Mesenteric fat pad (tissue), 1 donor: ENCODE data around the gene RNF166. TPM values are rescaled to one million over a fixed set of nuclear protein-coding genes. Genes with fewer than 3 reads are reported as not detected.
A peak's percentile ranks its signal among the peaks of the same experiment; 100 is the strongest.

ENCODE experiments used
- DNase-seq: peaks from one replicate; pipeline ENCODE4 v3.0.0-alpha.2; 2020; ENCODE audit warnings: low spot score
- total RNA-seq: library from RNA; stranded (reverse); fragmentation: NEBNext Ultra II Directional; extraction: Animal tissue kit (Norgen Biotek cat#: 25700); gene quantifications from one replicate; pipeline ENCODE4 v1.2.1, GENCODE V29; 2021
- donor health status: DM: yes; HTN: yes; CAD: no.

RNF166 gene
- total RNA-seq, 1 donor from 2014 or later: 22.5 TPM

GRCh38 chr16:88712362-88712979 is 6.3 kb upstream of the RNF166 start:
- no peak for DNase-seq

- DNase-seq: no peak
Observed at GRCh38 chr16:88711750-88712340, 5.6 kb upstream of the RNF166 start.

DNA sequence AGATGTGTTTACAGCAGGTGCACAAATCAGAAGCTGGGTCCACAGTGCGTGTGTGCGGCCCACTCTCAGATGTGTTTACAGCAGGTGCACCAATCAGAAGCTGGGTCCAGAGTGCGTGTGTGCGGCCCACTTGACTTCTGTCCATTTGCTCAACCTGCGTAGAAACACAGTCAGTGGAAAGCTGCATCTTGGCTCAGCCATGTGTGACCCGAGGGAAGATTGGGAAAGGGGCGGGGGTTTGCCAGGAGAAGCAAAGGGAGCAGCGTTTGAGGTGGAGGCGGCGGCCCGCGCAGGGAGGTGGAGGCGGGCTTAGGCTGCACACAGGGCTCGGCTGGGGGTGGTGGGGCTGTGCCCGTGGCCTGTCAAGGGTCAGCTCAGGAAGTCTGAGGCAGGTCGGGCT is 4.3 kb upstream of the RNF166 start:
- DNase-seq: no peak

- DNase-seq: no peak
Observed at GRCh38 chr16:88706965-88707826, 988 bp upstream of the RNF166 start.

- DNase-seq: no peak
Observed at GRCh38 chr16:88705801-88706228, 393 bp downstream of the RNF166 start.

DNA sequence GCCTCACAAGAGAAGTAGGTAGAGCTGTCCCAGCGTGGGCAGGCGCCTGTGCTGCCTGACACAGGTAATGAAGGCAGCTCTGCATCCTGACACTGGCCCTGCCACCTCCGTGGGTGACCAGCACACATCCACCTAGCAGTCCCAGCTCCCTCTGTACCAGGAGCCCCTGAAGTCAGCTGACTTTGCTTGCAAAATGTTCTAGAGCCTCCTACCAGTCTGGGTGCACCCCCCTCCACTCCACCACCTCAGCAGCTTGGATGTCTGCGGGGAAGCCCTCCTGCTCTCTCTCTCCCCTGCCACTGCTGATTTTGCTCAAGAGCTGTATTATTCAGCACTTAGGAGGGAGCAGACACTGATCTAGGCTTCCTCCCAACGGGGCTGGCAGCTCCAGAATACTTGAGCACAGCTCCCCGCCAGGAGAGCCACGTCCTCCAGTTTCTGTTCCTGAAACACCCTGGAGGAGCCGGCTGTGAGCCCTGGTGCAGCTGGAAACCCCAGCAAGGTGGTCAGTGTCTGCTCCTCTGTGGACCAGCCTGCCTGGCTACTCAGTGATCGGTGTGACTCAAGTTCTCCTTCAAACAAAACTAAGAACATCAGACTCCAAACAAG is 1.0 kb downstream of the RNF166 start:
- DNase-seq: no peak

DNA sequence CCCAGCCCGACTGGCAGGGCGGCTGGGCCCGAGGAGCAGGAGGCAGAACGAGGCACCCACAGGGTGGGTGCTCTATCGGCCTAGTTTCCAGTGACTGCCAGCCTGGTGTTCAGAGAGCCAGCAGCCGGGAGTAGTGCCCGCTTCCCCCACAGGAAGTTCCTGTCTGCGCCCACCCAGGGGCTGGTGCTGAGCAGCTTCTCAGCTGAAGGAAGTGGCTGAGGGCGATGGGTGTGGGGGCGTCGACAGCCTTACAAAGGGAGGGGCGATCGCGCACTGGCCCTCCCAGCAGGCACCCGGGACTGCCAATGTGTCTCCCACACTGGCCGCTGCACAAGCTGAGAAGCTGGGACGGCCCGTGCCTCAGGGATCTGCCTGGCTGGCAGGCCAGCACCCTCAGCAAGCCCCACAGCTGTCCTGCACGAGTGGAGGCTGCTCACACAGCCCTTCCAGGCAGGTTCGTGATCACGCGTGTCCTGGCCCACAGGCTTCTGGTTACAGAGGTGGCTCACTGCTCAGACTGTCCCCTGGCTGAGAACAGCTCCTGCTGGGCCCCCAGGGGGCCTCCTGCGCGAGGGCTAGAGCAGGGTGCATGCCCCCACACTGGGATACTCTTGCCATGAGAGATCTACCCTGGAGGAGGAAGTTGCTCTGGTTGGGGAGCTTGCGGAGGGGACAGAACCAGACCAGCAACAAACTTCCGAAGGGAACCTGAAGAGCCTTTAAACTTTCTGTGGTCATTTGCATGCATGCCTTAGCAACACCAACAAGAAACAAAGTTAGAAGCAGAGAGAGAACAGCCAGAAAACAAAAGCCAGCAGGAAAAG is 2.5 kb downstream of the RNF166 start:
- DNase-seq: no peak

- DNase-seq: no peak
Observed at GRCh38 chr16:88702371-88703210, 3.6 kb downstream of the RNF166 start.

- DNase-seq: no peak
Observed at GRCh38 chr16:88701581-88702370, 4.4 kb downstream of the RNF166 start.

- peak; percentile 96 for DNase-seq
Observed at GRCh38 chr16:88700636-88701482, 5.3 kb downstream of the RNF166 start.

DNA sequence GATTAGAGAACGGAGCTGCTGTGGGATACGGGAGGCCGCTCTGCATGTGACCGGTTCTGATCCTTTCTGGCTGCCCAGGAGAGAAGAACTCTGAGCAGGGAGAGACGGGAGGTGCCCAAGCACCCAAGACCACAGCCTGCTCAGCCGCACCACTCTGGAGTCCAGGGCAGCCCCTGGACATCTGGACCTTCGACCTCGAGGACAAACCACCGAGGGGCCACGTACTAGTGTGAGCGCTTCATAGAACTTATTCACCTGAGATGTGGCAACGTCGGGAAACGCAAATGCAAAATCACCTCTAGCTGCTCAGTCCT is 5.9 kb downstream of the RNF166 start:
- DNase-seq: no peak

GRCh38 chr16:88699180-88699579 is 7.0 kb downstream of the RNF166 start:
- DNase-seq: no peak

- no peak for DNase-seq
Observed at GRCh38 chr16:88698646-88699045, 7.6 kb downstream of the RNF166 start.

DNA sequence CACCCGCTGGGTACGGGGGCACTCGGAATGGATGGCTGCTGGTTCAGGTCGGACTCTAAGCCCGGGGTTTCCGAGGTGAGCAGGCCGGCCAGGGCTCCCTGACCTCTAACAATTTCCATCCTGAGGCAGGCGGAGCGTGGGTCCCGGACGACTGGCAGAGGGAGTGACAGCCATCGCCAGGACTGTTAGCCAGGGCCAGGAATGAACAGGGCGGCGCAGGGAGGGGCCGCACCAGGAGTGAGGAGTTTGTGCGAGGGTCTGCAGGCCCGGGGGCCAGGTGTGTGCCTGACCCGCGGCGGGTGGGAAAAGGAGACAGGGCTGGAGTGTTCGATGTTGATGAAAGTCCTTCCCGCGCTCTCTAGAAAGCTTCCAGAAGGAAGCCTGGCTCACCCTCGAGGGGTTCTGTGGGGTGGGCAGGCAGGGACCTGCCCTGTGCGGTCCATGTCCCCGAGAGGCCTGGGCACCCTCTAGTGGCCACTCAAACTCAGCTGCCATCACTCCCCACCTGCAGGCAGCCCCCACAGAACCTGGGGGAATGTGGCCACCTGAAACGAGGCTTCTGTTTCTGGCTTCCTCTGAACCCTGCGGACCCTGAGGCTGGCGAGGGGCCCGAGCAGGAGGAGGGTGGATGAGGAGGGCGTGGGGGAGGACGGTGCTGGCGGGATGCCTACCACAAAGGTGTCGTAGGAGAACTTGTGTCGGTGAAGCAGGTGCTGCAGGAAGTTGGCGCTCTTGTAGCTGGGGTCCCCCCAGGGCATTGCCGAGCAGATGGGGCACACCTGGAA is 8.2 kb downstream of the RNF166 start:
- DNase-seq: no peak

DNA sequence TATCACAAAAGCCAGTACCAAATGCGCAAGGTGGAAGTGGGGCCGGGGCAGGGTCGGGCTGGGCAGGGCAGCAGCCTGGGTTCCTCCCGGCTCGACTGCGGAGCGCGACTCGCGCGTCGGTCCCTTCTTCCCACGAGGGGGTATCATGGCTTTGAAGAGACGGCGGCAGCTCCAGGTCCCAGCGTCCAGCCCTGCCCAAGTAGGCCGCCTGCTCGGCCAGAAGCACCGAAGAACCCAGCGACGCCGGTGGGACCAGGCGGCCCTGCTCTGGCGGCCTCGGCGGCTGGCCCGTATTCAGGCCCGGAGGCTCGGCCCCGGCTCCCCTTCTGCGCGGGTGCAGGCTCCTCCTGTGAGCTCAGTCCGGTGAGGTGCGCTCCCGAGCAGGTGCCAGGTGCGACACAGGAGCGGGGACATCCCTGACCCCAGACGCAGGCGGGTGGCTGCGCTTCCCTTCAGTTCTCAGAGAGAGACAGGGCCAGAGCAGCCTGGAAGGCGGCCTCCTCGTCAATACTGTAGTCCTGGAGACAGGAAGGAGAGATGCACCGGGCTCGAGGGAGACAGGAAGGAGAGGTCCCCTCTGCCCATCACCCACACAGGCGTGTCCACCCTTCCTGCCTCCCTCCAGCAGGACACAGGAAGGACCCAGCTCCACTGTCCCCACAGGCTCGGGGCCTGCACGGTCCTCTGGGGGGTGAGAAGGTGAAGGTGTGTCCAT is 8.9 kb downstream of the RNF166 start:
- DNase-seq: no peak

- no peak for DNase-seq
Observed at GRCh38 chr16:88696441-88696840, 9.8 kb downstream of the RNF166 start.

GRCh38 chr16:88695753-88696152 is 10.5 kb downstream of the RNF166 start:
- DNase-seq: no peak
